ENCODE results near the gene LPCAT1. TPM values are rescaled to one million over a fixed set of nuclear protein-coding genes. Genes with fewer than 3 reads are reported as not detected.

Gene LPCAT1
- total and polyA plus RNA-seq, 3 donors from 2014 or later, result 21.1 to 27.1 (median 23.9) TPM

DNA sequence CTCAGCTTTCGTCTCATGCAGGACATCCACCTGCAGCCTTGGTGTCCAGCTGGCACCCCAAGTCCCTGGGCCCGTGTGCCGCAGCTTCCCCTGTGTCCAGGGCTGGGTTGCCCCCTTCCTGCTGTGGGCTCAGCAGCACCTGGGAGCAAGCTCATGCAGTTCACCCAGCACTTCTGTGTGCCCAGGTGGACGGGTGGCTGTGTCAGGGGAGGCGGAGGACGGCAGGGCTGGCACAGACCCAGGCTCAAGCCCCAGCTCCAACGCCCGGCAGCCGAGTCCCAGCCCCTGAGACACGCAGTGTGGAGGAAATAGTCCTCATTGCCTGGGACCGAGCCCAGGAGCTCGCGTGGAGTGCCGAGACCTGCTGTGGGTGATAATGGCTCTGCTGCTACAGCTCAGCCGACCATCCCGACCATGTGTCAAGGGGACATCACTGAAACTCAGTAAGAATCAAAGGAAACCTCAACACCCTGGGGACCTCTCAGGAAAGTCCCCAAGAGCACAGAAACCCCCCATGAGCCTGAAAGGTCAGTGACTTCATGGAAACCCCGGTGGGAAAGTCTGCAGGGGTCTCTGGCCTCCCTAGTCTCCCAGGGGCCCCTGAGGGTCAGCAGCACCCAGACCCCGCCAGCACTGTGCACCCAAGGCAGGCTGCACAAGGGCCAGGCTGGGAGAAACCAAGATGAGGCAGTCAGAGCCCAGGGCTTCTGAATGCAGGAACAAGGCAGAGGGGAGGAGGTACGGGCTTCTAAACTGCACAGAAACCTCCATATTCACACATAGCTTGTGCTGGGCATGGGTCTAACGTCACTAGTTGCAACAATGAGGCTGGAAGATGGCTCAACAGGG lies 38.8 kb downstream of the LPCAT1 start:
- DNase-seq, result no peak
- H3K27ac ChIP-seq, result no peak overlapping the region
- 92 to 98% methylated on average over 5 to 20 of the region's 20 CpGs for WGBS, 2 donors
- no peaks in the 10 kb centered on the region for H3K4me1 ChIP-seq
- no peaks in the 10 kb centered on the region for H3K36me3 ChIP-seq (ENCODE audit: low read depth, missing control alignments)
- TF ChIP-seq, protein P1, sequence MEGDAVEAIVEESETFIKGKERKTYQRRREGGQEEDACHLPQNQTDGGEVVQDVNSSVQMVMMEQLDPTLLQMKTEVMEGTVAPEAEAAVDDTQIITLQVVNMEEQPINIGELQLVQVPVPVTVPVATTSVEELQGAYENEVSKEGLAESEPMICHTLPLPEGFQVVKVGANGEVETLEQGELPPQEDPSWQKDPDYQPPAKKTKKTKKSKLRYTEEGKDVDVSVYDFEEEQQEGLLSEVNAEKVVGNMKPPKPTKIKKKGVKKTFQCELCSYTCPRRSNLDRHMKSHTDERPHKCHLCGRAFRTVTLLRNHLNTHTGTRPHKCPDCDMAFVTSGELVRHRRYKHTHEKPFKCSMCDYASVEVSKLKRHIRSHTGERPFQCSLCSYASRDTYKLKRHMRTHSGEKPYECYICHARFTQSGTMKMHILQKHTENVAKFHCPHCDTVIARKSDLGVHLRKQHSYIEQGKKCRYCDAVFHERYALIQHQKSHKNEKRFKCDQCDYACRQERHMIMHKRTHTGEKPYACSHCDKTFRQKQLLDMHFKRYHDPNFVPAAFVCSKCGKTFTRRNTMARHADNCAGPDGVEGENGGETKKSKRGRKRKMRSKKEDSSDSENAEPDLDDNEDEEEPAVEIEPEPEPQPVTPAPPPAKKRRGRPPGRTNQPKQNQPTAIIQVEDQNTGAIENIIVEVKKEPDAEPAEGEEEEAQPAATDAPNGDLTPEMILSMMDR (IDR thresholded peaks at IDR 0.05), result no peak
- no peak for TF ChIP-seq POLR2A (IDR thresholded peaks at IDR 0.05)
- intact Hi-C loops (cut with DNase I; ENCODE audit: low total_unique reads), result no loop called here
- no peaks in the 10 kb centered on the region for H3K27me3 ChIP-seq
- no peak overlapping the region for H3K4me3 ChIP-seq
- H3K9me3 ChIP-seq, result no peaks in the 10 kb centered on the region

DNA sequence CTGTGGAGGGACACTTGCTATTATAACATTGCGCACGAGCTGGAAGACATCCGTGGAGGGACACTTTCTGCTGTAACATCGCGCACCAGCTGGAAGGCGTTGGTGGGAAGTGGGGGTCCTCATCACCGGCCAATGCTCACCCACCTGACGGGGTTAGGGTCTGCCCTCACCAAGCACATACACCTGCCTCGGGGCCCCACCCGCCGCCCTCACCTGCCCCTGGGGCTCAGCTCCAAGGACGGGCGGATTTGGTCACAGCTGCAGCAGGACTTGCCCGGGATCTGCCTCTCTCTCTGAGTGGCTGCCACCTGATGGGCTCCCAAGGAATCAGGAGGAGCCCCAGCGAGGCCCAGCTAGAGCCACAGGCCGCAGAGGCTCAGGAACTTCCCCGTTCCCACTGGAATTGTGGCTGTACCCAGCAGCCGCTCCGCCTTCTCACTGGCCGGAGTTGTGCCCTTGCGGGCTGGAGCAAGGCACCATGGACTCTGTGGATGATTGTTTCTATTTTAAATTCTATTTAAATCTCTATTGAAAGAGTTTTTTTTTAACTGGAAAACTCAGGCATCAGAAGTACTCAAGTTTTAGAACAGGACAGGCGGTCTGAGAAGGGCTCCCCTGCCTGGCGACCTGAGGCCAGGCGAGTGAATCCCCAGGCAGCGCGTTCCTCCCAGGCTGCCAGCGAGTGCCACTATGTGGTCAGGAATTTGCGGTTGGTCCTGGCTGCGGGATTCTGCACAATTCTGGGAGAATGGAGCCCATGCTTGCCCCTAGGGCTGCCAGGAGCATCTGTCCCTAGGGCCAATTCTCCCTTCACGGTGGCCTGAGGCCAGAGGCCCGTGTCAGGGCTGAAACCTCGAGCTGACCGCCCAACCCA lies 39.7 kb downstream of the LPCAT1 start:
- Histone ChIP-seq H3K4me1 (no peaks in the 10 kb centered on the region), H3K4me3 (no peak overlapping the region), H3K27me3 (no peaks in the 10 kb centered on the region), H3K27ac (no peak overlapping the region), H3K36me3 (ENCODE audit: low read depth, missing control alignments) (no peaks in the 10 kb centered on the region), H3K9me3 (no peaks in the 10 kb centered on the region)
- intact Hi-C loops (cut with DNase I; ENCODE audit: low total_unique reads), result no loop called here
- TF ChIP-seq, protein P1 (IDR thresholded peaks at IDR 0.05), result no peak
- no peak for TF ChIP-seq POLR2A (IDR thresholded peaks at IDR 0.05)
- DNase-seq, result no peak
- whole genome bisulfite sequencing, 2 donors, result 94 to 95% methylated on average over 18 to 33 of the region's 33 CpGs

DNA sequence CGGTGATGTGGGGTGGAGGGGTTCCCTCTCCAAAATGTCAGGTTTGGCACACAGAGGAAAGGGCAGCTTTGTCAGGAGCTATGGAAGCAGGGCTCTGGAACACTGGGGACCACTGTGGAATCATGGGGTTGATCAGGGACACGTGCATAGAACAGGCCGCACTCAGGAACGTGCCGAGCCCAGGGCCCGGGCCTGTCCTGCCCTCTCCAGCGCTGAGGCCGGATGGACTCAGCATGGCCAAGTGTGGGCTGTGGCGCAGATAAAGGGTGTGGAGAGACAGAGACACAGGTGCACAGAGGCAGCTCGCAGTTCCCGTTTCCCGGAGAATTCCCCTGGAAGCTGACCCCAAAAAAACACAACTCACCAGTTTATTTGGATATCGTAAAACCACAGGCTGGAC lies 40.7 kb downstream of the LPCAT1 start:
- intact Hi-C loops (cut with DNase I; ENCODE audit: low total_unique reads), result no loop called here
- no peak overlapping the region for H3K27ac ChIP-seq
- no peaks in the 10 kb centered on the region for H3K36me3 ChIP-seq (ENCODE audit: low read depth, missing control alignments)
- TF ChIP-seq POLR2A (IDR thresholded peaks at IDR 0.05), result no peak
- TF ChIP-seq, protein P1 (IDR thresholded peaks at IDR 0.05), result no peak
- no peaks in the 10 kb centered on the region for H3K9me3 ChIP-seq
- DNase-seq, result no peak
- no peaks in the 10 kb centered on the region for H3K27me3 ChIP-seq
- no peak overlapping the region for H3K4me3 ChIP-seq
- WGBS, 2 donors, result 95 to 97% methylated on average over 8 to 13 of the region's 13 CpGs
- H3K4me1 ChIP-seq, result no peaks in the 10 kb centered on the region

DNA sequence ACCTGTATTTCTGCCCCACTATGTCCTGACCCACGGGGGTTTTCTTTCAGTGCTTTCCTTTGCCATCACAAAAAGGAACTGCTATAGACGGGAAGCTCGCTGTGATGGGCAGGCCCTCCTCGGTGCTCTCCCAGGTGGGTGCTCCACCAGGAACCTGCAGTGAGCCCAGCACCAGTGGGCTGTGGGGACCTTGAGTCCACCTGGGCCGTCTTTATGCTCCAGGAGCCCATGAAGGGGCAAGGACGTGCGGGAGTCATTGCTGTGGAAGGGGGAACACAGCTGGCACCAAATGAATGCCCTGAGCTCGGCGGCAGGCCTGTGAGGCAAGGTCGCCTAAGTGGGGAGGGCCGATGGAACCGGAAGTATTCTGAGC lies 41.8 kb downstream of the LPCAT1 start:
- intact Hi-C loops (cut with DNase I; ENCODE audit: low total_unique reads), result no loop called here
- H3K27me3 ChIP-seq, result no peaks in the 10 kb centered on the region
- 89 to 92% methylated on average over 12 of the region's 12 CpGs for WGBS, 2 donors
- no peaks in the 10 kb centered on the region for H3K36me3 ChIP-seq (ENCODE audit: low read depth, missing control alignments)
- H3K9me3 ChIP-seq, result no peaks in the 10 kb centered on the region
- no peak for TF ChIP-seq POLR2A (IDR thresholded peaks at IDR 0.05)
- TF ChIP-seq, protein P1 (IDR thresholded peaks at IDR 0.05), result no peak
- DNase-seq, result no peak
- H3K27ac ChIP-seq, result no peak overlapping the region
- H3K4me3 ChIP-seq, result no peak overlapping the region
- H3K4me1 ChIP-seq, result no peaks in the 10 kb centered on the region

Measured in testis (tissue), 3 donors.